SJCRH30 (cell line): ENCODE data around the gene SERPINA5. TPM values are rescaled to one million over a fixed set of nuclear protein-coding genes. Genes with fewer than 3 reads are reported as not detected.

Source experiments
- total RNA-seq: library from RNA; depleted of rRNA; stranded (reverse); fragments of >200 nt; shearing (Covaris generic); gene quantifications from 2 replicates; pipeline ENCODE4 v1.2.3, GENCODE V29; 2014; rRNA removed

Gene SERPINA5
- total RNA-seq, 1 experiment from 2014 or later, result 0.14 TPM

Other genes with a start within 250 kb of the SERPINA5 start
- gene SERPINA2, start 214.7 kb upstream of the SERPINA5 start, total RNA-seq, result not detected in 2 replicates
- 0.08 TPM in 1 of 2 replicates, not detected in the other for gene SERPINA1, start 192.8 kb upstream of the SERPINA5 start, total RNA-seq
- gene SERPINA11, start 128.6 kb upstream of the SERPINA5 start, total RNA-seq, result not detected in 2 replicates
- gene SERPINA9, start 105.2 kb upstream of the SERPINA5 start, total RNA-seq, result not detected in 2 replicates
- not detected in 2 replicates for gene SERPINA12, start 72.0 kb upstream of the SERPINA5 start, total RNA-seq
- gene SERPINA4, start 20.0 kb upstream of the SERPINA5 start, total RNA-seq, result not detected in 2 replicates
- gene SERPINA3, start 31.0 kb downstream of the SERPINA5 start, total RNA-seq, result 0.15 TPM in 1 of 2 replicates, not detected in the other
- gene GSC, start 188.7 kb downstream of the SERPINA5 start, total RNA-seq, result 0.10 and 0.43 TPM in 2 replicates